GM18502 (cell line): Measurements from ENCODE around the gene TUBD1.

Experiments
- ATAC-seq: cut with Tn5 transposase; IDR thresholded peaks from one replicate; pipeline ENCODE4 v1.9.1; 2021; ENCODE audit warnings: mild to moderate bottlenecking; ENCODE audit not compliant: unreplicated experiment, poor library complexity

Gene TUBD1

DNA sequence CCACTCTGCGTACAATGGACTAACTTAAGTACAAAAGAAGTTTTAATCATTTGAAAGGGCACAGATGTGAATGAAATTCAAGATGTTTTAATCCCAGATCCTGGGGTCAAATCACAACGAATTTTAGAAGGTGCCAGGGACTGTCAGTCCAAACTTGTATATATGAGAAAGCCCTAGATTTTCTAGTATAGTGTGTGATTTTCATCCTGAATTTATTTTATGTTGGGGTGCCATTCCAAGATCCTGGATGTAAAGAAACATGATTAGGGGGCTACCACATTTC lies 64.3 kb downstream of the TUBD1 start:
- no peak for ATAC-seq

DNA sequence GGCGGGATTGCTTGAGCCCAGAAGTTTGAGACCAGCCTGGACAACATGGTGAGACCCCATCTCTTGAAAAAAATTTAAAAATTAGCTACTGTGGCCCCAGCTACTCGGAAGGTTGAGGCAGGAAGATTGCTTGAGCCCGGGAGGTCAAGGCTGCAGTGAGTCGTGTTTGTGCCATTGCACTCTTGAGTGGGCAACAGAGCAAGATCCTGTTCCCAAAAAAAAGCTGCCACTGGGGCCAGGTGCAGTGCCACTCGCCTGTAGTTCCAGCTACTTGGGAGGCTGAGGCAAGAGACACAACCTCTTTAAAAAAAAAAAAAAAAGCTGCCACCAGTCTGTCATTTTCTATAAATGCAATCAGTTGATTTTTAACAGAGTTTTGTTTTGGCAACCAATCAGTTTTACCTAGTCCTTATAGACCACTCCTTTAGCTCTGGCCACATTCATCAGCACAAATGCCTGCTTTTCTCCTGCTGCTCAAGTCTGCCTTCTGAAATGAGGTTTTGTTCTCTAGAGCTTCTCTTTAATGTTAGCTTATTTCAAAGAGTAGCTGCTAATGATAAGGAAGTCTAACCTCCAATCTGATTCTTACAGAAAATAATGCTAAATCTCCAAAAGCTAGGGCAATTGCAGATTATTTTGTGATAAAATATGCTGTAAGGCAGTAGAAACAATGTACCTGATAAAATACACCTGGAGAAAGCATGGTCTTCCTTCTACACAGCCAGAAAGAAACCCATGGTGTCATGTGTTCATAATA lies 64.8 kb downstream of the TUBD1 start:
- no peak for ATAC-seq

DNA sequence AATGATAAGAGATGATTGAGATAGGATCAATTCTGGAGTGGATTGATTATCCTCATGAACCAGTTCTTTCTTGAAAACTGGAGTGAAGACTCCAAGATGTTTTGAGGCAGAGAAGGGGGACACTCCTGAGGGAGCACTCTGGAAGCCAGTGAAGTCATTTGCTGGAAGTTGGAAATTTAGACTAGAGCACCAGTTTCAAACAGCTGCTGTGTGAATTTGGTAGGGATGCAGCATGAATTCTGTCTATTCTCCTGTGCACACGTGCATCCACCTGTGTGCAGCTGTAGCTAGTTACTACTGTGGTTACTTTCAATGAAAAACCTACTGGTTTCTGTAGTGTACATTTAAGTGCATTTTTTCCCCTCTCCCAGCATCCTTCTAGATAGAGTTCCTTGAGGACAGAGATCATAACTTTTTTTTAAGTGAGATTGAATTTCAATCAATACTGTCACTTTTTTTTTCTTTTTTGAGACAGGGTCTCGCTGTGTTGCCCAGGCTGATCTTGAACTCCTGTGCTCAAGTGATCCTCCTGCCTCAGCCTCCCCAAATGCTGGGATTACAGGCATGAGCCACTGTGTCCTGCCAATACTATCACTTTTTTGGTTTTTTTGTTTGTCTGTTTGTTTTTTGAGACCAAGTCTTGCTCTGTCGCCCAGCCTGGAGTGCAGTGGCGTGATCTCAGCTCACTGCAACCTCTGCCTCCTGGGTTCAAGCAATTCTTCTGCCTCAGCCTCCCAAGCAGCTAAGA lies 65.9 kb downstream of the TUBD1 start:
- ATAC-seq, result no peak

DNA sequence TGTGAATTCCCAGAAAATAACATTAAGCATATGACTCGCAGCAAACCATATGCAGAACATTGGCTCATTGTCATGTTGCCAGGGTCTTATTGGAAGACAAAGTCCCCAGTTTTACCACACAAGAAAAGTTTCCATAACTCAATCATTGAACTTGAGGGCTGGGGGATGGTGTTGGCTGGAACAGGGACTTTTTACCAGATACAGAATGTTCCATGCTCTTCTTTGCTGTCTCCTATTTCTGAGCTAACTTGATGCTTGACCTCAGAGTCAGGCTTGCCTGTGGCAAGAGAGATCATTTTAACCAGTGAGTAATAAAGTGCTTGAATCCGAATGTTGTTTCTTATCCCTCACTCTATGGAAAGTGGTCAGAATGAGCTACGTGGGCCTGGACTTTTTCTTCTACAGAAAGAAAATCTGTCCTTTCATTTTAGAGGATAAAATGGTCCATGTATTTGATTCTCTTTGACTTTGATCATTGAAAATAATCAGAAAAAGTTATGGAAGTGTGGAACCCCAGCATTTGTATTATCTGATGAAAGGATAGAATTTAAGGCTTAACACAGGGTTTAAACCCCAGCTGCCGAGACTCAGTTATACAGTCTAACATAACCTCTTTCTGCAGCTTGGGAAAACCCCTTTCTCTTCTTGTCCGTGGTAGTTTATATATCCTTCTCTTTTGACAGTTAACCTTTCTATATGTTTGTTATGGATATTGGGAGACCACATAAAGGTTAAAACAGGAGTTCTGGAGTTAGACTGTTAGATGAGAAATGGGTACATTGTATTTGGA lies 67.0 kb downstream of the TUBD1 start:
- ATAC-seq, result no peak

DNA sequence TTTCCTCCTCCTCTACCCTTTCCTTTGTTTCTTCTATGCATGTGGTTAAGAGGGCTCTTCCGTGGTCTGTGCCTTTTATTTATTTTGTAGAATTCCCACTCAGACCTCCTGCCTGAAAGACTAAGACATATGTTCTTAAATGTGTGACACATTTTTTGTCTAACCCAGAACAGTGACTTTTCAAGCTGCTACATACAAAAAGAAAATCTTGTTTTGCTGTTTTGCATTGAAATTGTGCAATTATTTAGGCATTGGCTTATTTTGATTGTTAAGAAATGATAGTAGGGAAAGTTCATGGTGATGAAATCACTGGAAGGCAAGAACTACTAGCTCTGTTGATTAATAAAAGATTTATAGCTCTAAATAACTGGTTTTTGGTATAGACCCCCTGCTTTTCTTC lies 76.8 kb downstream of the TUBD1 start:
- no peak for ATAC-seq

DNA sequence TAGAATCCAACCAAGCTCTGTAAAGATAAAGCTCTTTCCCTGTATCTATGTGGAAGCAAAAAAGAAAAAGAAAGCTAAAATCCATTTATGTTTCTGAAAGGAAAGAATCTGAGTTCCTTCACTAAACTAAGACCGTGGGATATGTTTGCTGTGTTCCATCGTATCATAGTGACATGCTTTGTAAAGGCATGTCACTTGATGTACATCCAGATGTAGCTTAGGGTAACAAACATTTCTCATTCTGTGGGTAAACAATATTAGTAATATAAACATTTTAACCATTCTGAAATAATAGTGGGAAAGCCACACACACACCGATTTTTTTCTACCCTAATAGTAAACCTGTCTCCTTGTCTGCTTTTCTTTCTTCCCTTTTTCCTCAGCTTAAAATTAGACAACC lies 78.1 kb downstream of the TUBD1 start:
- ATAC-seq, result no peak

DNA sequence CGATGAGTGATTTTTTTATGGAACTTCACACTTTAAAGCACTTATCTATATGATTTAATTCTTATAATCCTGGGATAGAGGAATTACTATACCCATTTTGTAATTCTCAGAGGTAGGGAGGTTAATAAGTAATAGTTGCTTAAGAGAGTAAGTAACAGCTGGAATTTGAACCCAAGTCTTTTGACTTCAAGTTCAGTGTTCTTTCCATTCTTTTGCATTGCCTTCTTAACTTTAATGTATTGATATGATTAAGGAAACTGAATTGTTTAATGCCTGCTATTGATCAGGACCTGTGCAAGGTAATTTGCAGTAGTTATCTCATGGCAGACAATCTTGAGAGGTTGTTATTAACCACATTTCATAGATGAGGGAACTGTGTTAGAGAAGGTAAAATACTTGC lies 78.5 kb downstream of the TUBD1 start:
- no peak for ATAC-seq

DNA sequence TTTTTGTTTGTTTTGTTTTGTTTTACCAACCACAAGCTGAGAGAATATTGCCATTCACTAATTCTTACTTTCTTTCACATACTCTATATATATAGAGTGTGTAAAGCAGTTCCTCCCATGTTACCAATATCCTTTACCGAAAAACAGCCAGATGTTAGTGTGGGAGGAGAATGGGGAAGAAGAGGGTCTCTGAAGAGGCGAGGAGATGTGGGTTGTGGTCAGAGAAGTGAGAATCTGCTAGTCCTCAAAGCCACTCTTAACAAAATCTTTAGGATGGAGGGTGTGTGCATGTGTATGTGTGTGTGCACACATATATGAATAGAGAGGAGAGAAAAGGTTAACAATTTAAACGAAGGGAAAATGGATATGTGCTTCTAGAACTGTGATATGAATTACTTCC lies 80.6 kb downstream of the TUBD1 start:
- no peak for ATAC-seq

DNA sequence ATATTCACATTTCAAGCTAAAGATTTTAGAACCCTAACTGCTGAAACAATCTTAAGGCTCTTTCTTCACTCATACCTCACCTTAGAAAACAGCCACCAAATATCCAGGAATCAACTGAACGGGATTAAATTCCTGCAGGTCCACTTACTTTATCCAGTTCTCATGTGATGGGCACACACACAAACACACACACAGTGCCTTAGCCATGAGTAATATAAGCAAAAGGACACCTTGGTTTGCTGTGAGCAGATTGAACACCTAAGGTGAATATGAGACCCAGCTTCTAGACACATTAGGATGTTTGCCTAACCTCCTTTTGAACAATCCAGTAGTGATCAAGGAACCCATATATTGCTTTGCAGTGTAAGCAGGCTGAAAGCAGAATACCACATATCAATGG lies 81.5 kb downstream of the TUBD1 start:
- no peak for ATAC-seq

DNA sequence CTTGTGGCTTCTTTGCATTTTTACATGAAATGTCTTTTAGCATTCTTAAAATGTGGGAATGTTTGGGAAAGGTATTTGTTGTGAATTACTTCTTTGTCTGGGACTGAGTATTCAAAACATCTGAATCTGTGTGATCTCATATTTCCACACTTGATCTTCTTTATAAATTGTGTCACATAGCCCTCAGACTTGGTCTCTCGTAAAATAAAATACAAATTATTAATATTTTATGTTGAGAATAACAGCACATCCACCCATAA lies 81.9 kb downstream of the TUBD1 start:
- no peak for ATAC-seq
